Activated CD8-positive, alpha-beta memory T cell treated with anti-CD3 and anti-CD28 coated beads, Interleukin-2, amount 10 ng/mL, durations not matched to agents 7 days and 5 days (primary cell): Measurements from ENCODE around the gene ANKMY1. TPM values are rescaled to one million over a fixed set of nuclear protein-coding genes. Genes with fewer than 3 reads are reported as not detected.

Source experiments
- ATAC-seq: fragments of 150-1000 bp; cut with Tn5 transposase; one replicate; pipeline ENCODE4 v1.10.0; 2021; ENCODE audit warnings: moderate library complexity
- CTCF ChIA-PET: fragments of 350-600 bp; sonication (Branson Sonifier 250); formaldehyde crosslinking; loops from one replicate; lab custom pipeline; 2021; ENCODE audit warnings: antibody characterized with exemption; lab: Charles Lee
- DNase-seq: peaks from one replicate; pipeline ENCODE4 v3.0.0-alpha.2; 2020
- H3K27ac Mint-ChIP-seq: one replicate; pipeline ENCODE4 v1.8.0; 2021; ENCODE audit warnings: mild to moderate bottlenecking, mixed read lengths
- H3K27me3 Mint-ChIP-seq: one replicate; pipeline ENCODE4 v1.8.0; 2021; ENCODE audit warnings: mixed read lengths
- H3K36me3 Mint-ChIP-seq: one replicate; pipeline ENCODE4 v1.8.0; 2021; ENCODE audit warnings: mild to moderate bottlenecking, mixed read lengths
- H3K4me1 Mint-ChIP-seq: one replicate; pipeline ENCODE4 v1.8.0; 2021; ENCODE audit warnings: mixed read lengths
- H3K4me3 Mint-ChIP-seq: one replicate; pipeline ENCODE4 v1.8.0; 2021; ENCODE audit warnings: mild to moderate bottlenecking, moderate library complexity, mixed read lengths
- H3K9me3 Mint-ChIP-seq: one replicate; pipeline ENCODE4 v1.8.0; 2022; ENCODE audit warnings: low read depth, mixed read lengths
- total RNA-seq, 2 experiments: library from RNA; stranded (reverse); gene quantifications; one replicate each; pipeline ENCODE4 v1.2.3, GENCODE V29; 2021

Gene ANKMY1
- total RNA-seq, 2 experiments from 2014 or later, result 21.3 to 33.5 TPM

DNA sequence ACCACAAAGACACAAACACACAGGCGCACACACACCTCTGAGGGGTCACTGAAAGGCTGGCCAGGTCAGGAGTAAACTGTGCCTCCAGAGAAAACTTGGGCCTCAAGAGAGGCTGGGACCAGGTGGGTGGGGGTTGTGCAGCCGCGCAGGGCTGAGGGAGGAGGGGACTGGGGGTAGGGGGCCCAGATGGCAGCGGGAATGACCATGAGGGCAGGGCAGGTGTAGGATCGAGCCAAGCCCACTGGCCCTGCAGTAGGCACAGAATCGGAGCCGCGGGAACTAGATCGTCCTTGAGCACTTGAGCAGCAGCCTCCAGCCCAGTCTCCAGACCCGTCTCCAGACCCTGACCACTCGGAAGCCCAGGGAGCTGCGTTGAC, 36.8 kb downstream of the ANKMY1 start:
- Mint-ChIP-seq H3K9me3 (peaks cover 18% of the 10 kb centered on the region), H3K27ac (no peak overlapping the region), H3K36me3 (peaks cover 55% of the 10 kb centered on the region), H3K27me3 (no peaks in the 10 kb centered on the region), H3K4me1 (peaks cover 4% of the 10 kb centered on the region), H3K4me3 (no peak overlapping the region)
- ATAC-seq, result no peak
- DNase-seq, result peak; percentile 25
- CTCF ChIA-PET, result no interaction called here

DNA sequence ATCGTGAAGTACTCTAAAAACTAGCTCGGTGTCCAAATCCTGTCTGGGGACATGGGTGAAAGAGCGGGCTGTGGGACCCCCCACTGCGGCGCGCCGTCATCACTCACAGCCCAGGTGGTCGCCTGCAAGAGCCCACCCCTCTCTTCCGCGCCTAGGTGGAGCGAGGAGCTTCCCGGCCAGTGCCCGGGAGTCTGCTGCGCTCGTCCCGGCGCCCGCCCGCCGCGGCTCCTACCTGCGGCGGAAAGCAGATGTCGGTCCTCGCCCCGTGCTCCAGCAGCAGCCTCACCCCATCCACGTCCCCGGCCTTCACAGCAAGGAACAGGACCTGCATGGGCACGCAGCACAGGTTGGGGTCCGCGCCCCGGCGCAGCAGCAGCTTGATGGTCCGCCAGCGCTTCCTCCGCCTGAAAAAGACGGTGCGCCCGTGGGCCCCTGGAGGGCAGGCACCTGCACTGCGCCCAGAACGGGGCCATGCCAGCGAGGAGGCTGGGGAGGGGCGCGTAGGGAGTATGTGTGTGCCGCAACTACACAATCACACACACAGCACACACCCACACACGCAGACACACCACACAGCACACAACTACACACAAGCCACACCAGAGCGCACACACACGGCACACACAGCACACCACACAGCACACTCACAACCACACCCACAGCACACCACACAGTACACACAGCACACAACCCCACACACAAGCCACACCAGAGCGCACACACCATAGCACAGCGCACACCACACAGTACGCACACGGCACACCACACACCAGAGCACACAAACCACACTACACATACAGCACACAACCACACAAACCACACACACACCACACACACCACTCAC, 37.4 kb downstream of the ANKMY1 start:
- Mint-ChIP-seq H3K4me3 (no peak overlapping the region), H3K4me1 (peaks cover 4% of the 10 kb centered on the region), H3K9me3 (peaks cover 13% of the 10 kb centered on the region), H3K27me3 (no peaks in the 10 kb centered on the region), H3K36me3 (peaks cover 49% of the 10 kb centered on the region), H3K27ac (no peak overlapping the region)
- CTCF ChIA-PET, result no interaction called here
- DNase-seq (peak; percentile 28), ATAC-seq (no peak)

DNA sequence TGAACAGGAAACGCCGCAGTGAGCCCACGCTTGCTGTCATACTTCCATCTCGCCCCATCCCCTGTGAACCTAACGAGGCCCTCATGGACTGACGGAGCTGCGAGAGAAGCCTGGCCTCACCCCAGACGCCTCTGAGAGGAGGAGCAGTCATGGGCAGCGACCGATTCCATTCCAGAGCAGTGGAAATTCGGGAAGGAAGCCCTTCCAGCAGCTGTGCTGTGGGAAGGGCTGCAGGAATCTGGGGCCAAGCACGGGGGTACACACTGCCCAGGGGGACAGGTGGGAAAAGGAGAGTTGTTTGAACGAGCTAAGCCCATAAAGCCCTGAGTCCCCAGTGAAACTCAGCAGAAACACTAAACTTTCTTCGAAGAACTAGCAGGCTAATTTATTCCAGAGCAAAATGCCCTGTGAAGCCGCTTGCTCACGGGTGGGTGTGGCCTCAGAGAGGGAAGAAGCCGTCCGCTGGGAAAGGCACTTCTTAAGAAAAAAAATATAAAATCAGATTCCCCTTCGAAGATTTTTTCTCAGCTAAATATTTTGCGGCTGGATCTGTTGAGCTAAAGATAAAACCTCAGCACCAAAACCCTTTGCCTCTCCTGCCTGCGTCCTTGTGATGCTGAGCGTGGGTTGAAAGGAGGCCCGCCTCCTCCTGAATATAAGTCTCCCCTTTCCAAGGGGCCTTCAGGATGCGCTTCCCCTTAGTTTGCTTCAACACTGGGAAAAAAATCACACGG, 38.2 kb downstream of the ANKMY1 start:
- Mint-ChIP-seq H3K27me3 (no peaks in the 10 kb centered on the region), H3K4me1 (peaks cover 7% of the 10 kb centered on the region), H3K4me3 (no peak overlapping the region), H3K36me3 (peaks cover 41% of the 10 kb centered on the region), H3K27ac (no peak overlapping the region), H3K9me3 (peaks cover 8% of the 10 kb centered on the region)
- CTCF ChIA-PET, result no interaction called here
- ATAC-seq, result no peak
- DNase-seq, result peak; percentile 33

DNA sequence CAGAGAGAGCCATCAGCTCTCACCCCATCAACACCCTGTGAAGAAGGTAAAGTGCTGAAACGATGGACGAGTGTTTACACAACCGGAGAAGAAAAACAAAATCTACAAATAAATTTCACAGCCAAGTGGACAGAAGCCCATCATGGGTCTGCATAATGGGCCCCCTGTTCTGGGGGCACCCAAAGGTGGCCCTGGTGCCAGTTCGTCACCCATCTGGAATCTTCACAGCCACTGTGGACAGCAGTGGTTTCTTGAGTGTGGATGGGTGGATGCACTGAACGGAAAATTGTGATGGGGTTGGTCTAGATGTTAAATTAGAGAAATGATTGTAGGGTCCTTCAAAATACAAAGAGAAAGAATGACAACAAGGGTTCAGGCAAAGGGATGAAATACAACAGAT, 38.8 kb downstream of the ANKMY1 start:
- H3K27ac Mint-ChIP-seq, result no peak overlapping the region
- CTCF ChIA-PET, result no interaction called here
- DNase-seq, result peak; percentile 4

DNA sequence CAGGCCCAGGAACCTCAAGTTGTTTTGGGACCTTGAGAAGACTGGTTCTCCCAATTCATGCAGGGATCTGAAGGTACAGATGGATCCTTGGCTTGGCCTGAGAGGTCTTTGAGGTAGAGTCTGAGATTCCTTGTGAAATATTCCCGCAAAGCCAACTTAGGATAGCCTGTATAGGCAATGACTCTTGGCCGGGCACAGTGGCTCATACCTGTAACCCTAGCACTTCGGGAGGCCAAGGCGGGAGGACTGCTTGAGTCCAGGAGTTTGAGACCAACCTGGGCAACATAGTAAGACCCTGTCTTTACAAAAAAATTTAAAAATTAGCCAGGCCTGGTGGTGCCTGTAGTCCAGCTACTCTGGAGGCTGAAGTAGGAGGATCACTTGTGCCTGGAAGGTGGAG, 40.4 kb downstream of the ANKMY1 start:
- CTCF ChIA-PET, result interaction anchor here (1.3 kb wide), 1 partner anchor 10 kb away, joined by 3 read pairs; no protein-coding TSS in a partner anchor
- Mint-ChIP-seq H3K36me3 (peaks cover 19% of the 10 kb centered on the region), H3K4me1 (peaks cover 19% of the 10 kb centered on the region), H3K27me3 (no peaks in the 10 kb centered on the region), H3K9me3 (peaks cover 5% of the 10 kb centered on the region), H3K27ac (no peak overlapping the region), H3K4me3 (no peak overlapping the region)
- ATAC-seq (no peak), DNase-seq (no peak)

More for the DNA sequence above, 38.8 kb downstream of the ANKMY1 start:
- no peak for ATAC-seq
- Mint-ChIP-seq H3K36me3 (peaks cover 35% of the 10 kb centered on the region), H3K4me3 (no peak overlapping the region), H3K4me1 (peaks cover 12% of the 10 kb centered on the region), H3K9me3 (peaks cover 5% of the 10 kb centered on the region), H3K27me3 (no peaks in the 10 kb centered on the region)

DNA sequence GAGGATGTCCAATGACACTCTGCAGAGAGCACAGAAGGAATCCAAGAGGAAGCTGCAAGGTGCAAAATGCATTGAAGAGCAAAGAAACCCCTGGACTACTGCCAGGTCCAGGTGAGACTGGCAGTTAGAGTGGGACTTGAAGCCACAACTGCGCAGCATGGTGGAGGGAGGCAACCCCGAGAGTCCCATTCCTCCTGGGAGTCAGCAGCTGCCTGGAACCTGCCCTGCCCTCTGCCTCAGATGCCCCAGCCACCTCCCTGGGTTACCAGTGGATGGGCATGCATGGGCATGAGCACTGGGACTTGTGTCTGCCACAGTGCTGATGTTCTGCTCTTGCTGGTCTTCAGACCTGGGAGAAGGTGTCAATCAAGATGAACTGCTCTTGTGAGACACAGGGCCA, 43.2 kb downstream of the ANKMY1 start:
- peaks cover 15% of the 10 kb centered on the region for H3K4me1 Mint-ChIP-seq
- no peak overlapping the region for H3K4me3 Mint-ChIP-seq
- ATAC-seq, result no peak
- peaks cover 3% of the 10 kb centered on the region for H3K36me3 Mint-ChIP-seq
- peak overlapping the region; percentile 71 for H3K27ac Mint-ChIP-seq
- no peaks in the 10 kb centered on the region for H3K9me3 Mint-ChIP-seq
- no peak for DNase-seq
- H3K27me3 Mint-ChIP-seq, result no peaks in the 10 kb centered on the region
- CTCF ChIA-PET, result interaction anchor here (0.6 to 2.1 kb wide), 32 partner anchors 10 to 635 kb away, joined by 3 to 40 read pairs (median 5); partner anchors contain the start of genes CAPN10, DUSP28 and PASK

DNA sequence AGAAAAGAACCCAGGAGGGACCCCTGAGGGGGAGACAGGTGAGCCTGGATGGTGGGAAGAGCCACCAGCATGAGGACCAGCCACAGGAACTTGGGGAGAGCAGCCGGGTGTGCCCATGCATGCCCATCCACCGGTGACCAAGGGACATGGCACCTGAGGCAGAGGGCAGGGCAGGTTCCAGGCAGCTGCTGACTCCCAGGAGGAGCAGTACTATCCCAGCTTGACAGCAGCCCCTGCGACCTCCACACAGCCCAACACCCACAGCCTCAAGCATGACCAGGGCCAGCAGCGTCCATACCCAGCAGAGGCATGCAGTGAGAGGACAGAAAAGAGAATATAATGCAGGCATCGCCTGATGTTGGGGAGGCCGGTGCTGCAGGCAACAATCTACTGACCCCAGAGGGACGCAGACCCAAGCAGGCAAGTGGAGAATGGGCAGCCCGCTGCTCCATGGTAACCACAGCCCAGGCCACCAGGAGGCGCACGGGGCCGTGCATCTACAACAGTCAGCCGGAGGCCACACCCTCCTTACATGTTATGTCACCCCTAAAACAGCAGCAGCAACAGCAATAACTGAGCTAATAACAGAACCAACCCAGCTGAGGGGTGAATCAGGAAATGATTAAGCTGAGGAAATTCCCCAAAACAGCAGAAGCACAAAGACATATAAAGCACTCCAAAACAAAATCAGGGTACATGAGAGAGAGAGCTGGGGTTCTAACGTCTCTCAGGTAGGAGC, 44.1 kb downstream of the ANKMY1 start:
- Mint-ChIP-seq H3K27ac (peak overlapping the region; percentile 71), H3K9me3 (no peaks in the 10 kb centered on the region), H3K4me3 (no peak overlapping the region), H3K36me3 (peaks cover 3% of the 10 kb centered on the region), H3K27me3 (no peaks in the 10 kb centered on the region), H3K4me1 (peaks cover 15% of the 10 kb centered on the region)
- CTCF ChIA-PET, result interaction anchor here (0.6 to 2.1 kb wide), 47 partner anchors 10 to 636 kb away, joined by 3 to 40 read pairs (median 5); partner anchors contain the start of genes CAPN10, DUSP28, GPR35 and PASK
- DNase-seq (peak; percentile 91), ATAC-seq (peak; percentile 97)

DNA sequence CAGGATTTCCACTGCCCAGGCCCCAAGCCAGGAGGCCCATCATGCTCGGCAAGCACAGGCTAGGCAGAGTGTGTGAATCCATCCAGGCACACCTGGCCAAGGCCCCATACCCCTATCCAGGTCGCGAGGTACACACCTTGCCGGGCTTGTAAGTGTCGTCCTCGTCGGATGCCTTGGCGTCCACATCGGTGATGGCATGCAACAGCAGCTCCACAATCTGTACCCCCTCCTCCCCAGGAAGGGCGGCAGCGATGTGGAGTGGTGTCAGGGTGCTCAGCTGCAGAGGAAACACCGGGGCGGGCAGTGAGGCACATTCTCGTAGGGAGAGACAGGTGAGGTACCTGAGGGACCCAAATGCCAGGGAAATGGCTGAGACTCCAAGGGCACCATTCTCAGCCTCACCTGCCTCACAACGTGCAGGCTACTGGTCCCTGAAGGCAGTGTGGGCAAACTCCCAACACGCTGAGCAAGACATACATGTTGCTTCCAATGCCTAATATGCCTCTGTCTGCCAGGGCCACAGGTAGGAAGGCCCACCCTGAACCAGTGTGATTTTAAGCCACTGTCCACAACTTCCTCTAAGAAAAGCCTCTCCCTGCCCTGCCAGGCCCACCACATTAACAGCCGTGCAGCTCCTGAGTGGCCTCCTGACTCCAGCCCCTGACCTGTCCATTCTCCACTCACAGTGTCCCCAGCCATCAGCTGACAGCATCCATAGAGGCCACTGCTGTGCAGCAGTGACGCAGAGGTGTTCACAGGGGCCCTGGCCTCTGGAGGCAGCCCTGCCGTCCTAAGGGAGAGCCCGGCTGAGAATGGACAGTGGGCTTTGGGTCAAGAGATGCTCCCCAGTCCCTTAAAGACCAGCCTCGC, 44.9 kb downstream of the ANKMY1 start:
- Mint-ChIP-seq H3K27ac (no peak overlapping the region), H3K4me1 (peaks cover 15% of the 10 kb centered on the region), H3K9me3 (no peaks in the 10 kb centered on the region), H3K36me3 (no peaks in the 10 kb centered on the region), H3K27me3 (no peaks in the 10 kb centered on the region), H3K4me3 (no peak overlapping the region)
- CTCF ChIA-PET, result interaction anchor here (1.4 to 2.1 kb wide), 6 partner anchors 16 to 337 kb away, joined by 3 to 37 read pairs (median 8); no protein-coding TSS in a partner anchor
- no peak for ATAC-seq
- no peak for DNase-seq

DNA sequence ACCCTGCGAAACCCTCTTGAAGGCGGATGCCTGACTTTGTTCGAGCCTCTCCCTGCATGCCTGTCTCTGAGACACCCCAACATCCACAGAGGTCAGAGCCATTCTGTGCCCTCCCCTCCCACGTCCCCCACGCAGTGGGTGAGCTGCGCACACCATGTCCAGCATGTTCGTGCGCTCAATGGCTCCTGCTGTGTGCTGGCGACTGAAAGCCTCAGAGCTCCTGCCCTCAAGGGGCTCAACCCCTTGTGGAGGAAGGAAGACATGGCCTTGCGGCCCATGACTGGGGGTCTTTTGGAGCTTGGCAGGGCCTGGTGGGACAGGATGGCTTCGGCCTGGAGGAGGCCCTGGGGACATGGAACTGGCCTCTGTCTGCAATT, 45.7 kb downstream of the ANKMY1 start:
- ATAC-seq, result no peak
- no peaks in the 10 kb centered on the region for H3K36me3 Mint-ChIP-seq
- DNase-seq, result no peak
- H3K27me3 Mint-ChIP-seq, result no peaks in the 10 kb centered on the region
- H3K9me3 Mint-ChIP-seq, result no peaks in the 10 kb centered on the region
- H3K4me1 Mint-ChIP-seq, result peaks cover 15% of the 10 kb centered on the region
- H3K27ac Mint-ChIP-seq, result no peak overlapping the region
- H3K4me3 Mint-ChIP-seq, result no peak overlapping the region
- CTCF ChIA-PET, result no interaction called here

DNA sequence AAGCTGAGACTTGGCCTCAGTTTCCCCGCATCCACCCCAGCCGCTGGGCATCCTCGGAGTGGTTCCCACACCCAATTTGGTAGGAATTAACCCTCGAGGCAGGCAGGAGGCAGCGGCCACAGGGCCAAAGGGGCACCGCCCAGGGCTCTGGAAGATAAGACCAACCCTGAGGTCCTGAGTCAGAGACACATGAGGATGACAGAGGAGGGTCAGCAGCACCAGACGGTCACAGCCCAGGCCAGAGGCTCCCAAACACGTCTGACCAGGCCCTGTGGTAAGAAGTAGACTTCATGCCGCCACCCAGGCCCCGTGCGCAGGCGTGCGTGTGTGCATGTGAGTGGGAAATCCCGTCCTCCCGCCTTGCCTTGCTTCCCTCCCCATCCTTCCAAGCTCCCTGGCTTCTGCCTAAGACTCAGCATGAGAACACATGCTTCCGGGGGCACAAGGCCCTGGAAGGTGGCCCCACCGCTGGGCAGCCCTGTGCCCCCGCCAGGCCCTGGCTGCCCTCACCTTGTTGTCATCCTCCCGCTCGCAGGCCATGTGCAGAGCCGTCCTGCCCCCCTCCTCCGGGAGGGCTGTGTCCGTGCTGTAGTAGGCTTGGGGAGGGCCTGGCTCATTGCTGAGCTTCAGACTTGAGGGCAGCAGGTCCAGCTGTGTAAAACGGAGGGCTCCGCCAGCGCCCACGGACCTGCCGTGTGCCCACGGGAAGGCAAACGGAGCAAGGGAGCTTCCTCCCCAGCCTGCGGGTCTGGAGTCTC, 46.3 kb downstream of the ANKMY1 start:
- no peak overlapping the region for H3K27ac Mint-ChIP-seq
- no peaks in the 10 kb centered on the region for H3K9me3 Mint-ChIP-seq
- ATAC-seq, result no peak
- H3K4me3 Mint-ChIP-seq, result no peak overlapping the region
- H3K27me3 Mint-ChIP-seq, result no peaks in the 10 kb centered on the region
- CTCF ChIA-PET, result no interaction called here
- peaks cover 15% of the 10 kb centered on the region for H3K4me1 Mint-ChIP-seq
- DNase-seq, result no peak
- no peaks in the 10 kb centered on the region for H3K36me3 Mint-ChIP-seq

DNA sequence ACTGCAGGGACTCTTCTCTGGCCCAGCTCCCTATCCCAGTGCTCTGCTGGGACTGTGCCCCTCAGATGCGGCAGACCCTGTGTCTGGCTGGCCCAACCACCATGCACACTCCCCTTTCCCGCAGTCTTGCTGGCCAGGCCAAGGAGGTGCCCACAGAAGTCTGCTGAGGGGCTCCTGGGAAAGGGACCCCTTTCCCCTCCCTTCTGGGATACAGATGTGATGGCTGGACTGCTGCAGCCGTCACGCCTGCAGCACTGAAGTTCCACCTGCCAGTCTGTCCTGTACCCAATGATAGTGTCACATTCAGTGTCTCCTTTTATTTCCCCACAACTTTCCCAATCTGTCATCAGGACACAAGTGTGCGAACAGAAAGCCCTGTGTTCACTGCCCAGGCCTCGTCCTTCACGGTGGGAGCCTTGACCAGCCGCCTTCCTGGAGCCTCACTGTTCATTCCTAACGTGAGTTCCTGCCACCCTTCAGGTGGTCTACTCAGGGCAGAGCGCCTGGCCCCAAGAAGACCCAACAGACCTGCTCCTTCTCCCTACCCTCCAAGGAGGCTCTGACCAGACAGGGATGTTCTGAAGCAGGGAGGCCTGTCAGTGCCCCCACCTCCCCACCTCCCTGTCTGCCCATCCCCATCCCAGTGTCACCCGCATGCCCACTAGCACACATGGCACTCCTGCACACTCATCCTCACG, 47.1 kb downstream of the ANKMY1 start:
- no peak overlapping the region for H3K27ac Mint-ChIP-seq
- CTCF ChIA-PET, result no interaction called here
- no peaks in the 10 kb centered on the region for H3K36me3 Mint-ChIP-seq
- no peaks in the 10 kb centered on the region for H3K27me3 Mint-ChIP-seq
- H3K4me3 Mint-ChIP-seq, result no peak overlapping the region
- no peaks in the 10 kb centered on the region for H3K9me3 Mint-ChIP-seq
- peaks cover 15% of the 10 kb centered on the region for H3K4me1 Mint-ChIP-seq
- DNase-seq (no peak), ATAC-seq (no peak)
